GM08714 (cell line): Measurements from ENCODE around the gene XPR1.
"Not testable (repeated sequence)": the region's sequence is repeated elsewhere in the genome, so short reads cannot be mapped to it uniquely, and the experiment has no call there.

Experiments used
- H3K4me3 ChIP-seq: fragments of 200-500 bp; sonication (Bioruptor generic); 2 replicates; pipeline ENCODE4 v1.5.1; 2014; ENCODE audit warnings: mild to moderate bottlenecking, low read length, inconsistent platforms
- ZNF274 ChIP-seq: IDR thresholded peaks from 2 replicates; pipeline ENCODE4 v1.6.1; 2012; ENCODE audit warnings: mild to moderate bottlenecking, low read depth, low read length

XPR1 gene

DNA sequence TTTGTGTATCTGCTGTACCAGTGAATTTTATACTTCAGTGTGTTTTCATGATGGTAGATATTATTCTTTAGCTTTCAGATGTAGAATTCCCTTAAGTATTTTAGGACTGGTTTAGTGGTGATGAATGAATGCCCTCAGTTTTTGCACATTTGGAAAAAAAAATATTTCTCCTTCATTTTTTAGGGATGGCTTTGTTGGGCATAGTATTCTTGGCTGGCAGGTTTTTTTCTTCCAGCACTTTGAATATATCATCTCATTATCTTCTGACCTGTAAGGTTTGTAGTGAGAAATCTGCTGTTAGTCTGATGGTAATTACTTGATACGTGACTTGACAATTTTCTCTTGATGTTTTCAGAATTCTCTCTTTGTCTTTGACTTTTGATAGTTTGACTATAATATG lies 66.8 kb downstream of the XPR1 start:
- TF ChIP-seq ZNF274 = no peak
- no peak overlapping the region for H3K4me3 ChIP-seq

DNA sequence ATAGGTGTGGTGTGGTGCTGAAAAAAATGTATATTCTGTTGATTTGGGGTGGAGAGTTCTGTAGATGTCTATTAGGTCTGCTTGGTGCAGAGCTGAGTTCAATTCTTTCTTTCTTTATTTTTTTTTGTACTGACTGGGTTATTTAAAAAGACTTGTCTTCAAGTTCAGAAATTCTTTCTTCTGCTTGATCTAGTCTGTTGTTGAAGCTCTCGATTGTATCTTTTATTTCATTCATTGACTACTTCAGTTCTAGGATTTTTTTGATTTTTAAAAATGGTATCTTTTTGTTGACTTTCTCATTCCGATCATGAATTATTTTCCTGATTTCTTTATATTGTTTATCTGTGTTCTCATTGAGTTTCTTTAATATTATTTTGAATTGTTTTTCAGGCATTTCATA lies 70.6 kb downstream of the XPR1 start:
- not testable (repeated sequence) for H3K4me3 ChIP-seq

DNA sequence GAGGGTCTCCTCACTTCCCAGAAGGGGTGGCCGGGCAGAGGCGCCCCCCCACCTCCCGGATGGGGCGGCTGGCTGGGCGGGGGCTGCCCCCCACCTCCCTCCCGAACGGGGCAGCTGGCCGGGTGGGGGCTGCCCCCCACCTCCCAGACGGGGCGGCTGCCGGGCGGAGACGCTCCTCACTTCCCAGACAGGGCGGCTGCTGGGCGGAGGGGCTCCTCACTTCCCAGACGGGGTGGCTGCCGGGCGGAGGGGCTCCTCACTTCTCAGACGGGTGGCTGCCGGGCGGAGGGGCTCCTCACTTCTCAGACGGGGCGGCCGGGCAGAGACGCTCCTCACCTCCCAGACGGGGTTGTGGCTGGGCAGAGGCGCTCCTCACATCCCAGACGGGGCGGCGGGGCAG lies 78.9 kb downstream of the XPR1 start:
- not testable (repeated sequence) for H3K4me3 ChIP-seq

DNA sequence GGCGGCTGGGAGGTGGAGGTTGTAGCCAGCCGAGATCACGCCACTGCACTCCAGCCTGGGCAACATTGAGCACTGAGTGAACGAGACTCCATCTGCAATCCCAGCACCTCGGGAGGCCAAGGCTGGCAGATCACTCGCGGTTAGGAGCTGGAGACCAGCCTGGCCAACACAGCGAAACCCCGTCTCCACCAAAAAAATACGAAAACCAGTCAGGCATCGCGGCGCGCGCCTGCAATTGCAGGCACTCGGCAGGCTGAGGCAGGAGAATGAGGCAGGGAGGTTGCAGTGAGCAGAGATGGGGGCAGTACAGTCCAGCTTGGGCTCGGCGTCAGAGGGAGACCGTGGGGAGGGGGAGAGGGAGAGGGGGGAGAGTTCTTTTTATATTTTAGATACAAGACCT lies 79.4 kb downstream of the XPR1 start:
- not testable (repeated sequence) for H3K4me3 ChIP-seq

DNA sequence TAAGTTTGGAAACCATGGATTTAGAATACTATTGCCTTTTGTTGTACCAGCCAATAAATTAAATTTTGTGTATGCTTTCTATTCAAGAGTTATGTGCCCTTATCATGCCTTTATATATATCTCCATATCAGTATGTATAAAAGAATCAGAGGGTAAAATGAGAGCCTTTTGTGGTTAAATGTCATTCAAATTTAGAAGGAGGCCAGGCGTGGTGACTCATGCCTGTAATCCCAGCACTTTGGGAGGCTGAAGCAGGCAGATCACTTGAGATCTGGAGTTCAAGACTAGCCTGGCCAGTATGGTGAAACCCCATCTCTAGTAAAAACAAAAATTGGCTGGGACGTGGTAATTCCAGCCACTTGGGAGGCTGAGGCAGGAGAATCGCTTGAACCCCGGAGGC lies 88.9 kb downstream of the XPR1 start:
- TF ChIP-seq ZNF274 = no peak

DNA sequence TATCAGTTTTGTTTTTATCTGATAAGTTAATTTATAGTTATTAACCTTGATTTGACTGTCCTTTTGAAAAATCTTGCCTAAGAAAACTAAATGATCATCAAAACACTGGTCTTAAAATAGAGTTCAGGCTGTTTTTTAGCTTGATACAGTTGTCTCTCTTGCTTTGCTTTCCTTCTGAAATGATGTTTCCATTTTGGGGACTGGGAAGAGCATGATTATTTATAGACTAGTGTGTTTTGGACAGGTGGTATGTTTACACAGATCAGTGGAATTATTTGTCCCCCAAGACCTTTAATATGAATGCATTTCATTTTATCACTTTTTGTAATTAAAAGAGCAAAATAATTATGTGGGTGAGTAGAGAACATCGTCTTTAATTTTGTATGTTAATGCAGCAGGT lies 90.8 kb downstream of the XPR1 start:
- no peak overlapping the region for H3K4me3 ChIP-seq
- TF ChIP-seq ZNF274 = no peak

More for the DNA sequence above, 88.9 kb downstream of the XPR1 start:
- no peak overlapping the region for H3K4me3 ChIP-seq

DNA sequence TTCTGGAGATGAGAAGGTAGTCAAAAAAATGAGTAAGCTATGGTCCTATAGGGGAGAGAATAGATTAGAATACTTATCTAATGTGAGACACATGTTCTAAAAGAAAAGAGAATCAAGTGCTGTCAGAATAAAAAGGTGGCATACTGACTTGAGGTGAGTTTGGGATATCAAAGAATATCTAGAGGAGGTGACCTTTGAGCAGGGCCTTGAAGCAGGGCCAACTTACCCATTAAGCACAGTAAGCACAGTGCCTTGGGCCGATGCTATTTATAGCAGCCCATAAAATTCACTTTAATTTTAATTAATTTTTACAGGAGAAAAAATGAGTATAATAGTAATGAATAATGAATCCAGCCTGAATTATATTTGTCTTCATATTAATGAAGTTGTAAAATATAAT lies 92.2 kb downstream of the XPR1 start:
- no peak for TF ChIP-seq ZNF274

DNA sequence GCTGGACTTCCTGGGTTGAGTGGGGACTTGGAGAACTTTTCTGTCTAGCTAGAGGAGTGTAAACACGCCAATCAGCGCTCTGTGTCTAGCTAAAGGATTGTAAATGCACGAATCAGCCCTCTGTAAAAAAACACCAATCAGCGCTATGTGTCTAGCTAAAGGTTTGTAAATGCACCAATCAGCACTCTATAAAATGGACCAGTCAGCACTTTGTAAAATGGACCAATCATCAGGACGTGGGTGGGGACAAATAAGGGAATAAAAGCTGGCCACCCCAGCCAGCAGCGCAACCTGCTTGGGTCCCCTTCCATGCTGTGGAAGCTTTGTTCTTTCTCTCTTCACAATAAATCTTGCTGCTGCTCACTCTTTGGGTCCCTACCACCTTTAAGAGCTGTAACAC lies 94.2 kb downstream of the XPR1 start:
- not testable (repeated sequence) for H3K4me3 ChIP-seq

More for the DNA sequence above, 92.2 kb downstream of the XPR1 start:
- no peak overlapping the region for H3K4me3 ChIP-seq

DNA sequence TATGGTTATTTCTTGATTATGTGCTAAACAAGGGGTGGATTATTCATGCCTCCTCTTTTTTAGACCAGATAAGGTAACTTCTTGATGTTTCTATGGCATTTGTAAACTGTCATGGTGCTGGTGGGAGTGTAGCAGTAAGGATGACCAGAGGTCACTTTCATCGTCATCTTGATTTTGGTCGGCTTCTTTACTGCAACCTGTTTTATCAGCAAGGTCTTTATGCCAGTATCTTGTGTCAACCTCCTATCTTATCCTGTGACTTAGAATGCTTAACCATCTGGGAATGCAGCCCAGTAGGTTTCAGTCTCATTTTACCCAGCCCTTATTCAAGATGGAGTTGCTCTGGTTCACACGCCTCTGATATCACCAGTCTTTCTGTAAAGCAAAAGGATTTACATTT lies 95.9 kb downstream of the XPR1 start:
- not testable (repeated sequence) for H3K4me3 ChIP-seq

DNA sequence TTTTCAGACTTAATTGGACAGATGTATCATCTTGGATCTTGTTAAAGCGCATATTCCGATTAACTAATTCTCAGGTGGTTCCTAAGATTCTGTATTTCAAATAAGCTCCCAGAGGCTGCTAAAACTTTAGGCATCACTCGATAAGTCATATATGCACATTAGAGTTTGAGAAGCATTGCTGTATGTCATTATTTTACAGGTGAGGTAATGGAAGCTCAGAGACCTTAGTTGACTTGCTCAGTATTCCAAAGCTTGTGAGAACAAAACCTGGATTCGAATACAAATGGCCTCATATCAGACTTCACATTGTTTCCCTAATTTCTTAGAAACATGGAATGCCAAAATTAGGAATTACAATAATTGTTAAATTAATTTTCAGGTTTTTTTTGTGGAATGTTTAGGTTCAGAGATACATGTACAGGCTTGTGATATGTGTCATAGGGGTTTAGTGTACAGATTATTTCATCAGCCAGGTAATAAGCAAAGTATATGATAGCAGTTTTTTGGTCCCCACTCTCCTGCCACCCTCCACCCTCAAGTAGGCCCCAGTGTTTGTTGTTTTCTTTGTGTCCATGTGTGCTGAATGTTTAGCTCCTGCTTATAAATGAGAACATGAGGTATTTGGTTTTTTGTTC lies 96.8 kb downstream of the XPR1 start:
- TF ChIP-seq ZNF274 = no peak

DNA sequence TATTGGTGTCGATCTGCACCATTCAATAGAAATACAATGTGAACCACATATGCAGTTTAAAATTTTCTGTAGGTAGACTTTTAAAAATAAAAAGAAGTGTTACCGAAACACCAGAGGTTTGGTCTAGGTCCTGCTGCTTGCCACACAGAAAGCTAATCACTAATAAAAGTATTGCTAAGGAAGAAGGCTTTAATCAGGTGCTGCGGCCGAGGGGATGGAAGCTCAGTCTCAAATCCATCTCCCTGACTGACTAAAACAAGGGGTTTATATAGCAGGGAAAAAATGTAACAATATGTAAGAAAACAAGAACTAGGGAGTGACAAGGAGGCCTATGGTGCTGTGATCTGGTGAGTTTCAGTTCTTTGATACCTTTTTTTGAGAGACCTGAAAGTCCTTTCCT lies 99.3 kb downstream of the XPR1 start:
- TF ChIP-seq ZNF274 = no peak
- H3K4me3 ChIP-seq = no peak overlapping the region

More for the DNA sequence above, 96.8 kb downstream of the XPR1 start:
- no peak overlapping the region for H3K4me3 ChIP-seq

DNA sequence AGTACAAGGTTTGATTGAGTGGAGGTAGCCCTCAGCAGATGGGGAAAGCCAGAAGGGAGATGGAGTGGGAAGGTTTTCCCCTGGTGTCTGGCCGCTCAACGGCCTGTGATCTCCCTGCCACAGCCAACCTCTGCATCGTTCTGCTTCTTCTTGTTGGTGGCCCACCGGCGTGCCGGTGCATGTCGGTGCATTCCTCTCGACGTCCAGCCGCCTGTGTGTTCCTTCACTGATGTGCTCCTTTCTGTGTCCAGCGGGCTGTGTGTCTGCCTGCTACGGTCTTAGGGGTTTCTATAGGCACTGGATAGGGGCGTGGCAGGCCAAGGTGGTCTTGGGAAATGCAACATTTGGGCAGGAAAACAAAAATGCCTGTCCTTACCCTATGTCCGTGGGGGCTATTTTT lies 101.0 kb downstream of the XPR1 start:
- TF ChIP-seq ZNF274 = no peak
- no peak overlapping the region for H3K4me3 ChIP-seq

DNA sequence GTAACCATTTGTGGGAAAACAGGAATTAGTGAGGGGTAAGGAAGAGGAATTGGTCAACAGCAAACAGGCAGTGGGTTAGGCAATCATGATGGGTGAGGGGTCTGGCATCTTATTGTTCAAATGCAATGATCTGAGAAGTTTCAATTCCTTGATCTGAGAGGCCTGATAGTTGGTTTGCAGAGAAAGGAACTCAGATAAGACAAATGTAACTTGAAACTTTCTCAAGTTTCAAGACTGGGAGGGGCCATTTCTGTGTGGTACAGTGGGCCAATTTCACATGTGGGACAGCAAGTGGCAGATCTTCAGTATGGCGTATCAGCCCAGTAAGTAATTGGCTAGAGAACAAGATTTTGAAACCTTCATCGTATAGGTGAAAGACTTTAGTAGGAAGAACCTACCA lies 102.5 kb downstream of the XPR1 start:
- TF ChIP-seq ZNF274 = no peak
- no peak overlapping the region for H3K4me3 ChIP-seq

DNA sequence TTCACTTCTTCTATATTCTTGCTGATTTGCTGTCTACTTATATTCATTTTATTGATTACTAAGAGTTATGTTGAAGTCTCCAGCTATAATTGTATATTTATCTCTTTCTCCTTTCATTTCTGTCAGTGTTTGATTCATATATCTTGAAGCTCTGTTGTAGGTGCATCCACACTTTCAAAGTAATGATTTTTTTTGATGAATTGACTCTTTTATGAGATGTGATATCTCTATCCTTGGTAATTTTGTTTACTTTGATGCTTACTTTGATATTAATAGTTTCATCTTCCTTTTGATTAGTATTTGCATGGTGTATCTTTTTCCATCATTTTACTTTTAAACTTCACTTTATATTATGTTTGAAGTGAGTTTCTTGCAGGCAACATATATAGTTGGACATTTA lies 110.8 kb downstream of the XPR1 start:
- no peak for TF ChIP-seq ZNF274
- H3K4me3 ChIP-seq = no peak overlapping the region

DNA sequence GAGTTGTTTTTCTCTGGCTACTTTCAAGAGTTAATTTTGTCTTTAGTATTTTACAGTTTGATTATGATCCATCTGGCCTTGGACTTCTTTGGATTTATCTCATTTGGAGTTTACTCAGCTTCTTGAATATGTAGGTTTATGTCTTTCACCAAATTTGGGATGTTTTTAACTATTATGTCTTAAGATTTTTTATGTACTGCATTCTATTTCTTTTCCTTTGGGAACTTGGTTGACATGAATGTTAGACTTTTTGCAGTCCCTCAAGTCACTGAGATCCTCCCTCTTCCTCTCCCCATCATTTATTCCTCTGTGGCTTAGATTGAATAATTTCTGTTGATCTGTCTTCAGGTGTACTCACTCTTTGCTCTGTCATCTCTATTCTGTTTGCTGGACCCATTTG lies 112.0 kb downstream of the XPR1 start:
- H3K4me3 ChIP-seq = no peak overlapping the region
- no peak for TF ChIP-seq ZNF274

DNA sequence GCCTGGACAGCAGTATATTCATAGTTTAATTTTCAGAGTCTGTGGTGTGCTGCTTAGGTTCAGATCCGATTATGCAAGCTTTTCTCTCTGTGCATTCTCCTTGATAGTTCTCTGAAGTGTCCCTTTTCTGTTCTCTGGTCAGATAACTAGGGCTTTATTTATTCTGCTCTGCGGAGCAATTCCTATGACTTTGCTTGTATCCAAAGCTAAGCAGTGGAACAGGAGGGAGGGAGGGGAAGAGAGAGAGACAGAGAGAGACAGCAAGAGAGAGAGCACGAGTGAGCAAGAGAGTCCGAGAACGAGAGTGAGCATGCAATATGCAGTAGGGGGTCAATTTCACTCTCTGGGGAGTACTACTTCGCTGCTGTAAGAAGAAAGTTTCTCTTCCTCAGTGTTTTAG lies 113.3 kb downstream of the XPR1 start:
- TF ChIP-seq ZNF274 = no peak
- no peak overlapping the region for H3K4me3 ChIP-seq

DNA sequence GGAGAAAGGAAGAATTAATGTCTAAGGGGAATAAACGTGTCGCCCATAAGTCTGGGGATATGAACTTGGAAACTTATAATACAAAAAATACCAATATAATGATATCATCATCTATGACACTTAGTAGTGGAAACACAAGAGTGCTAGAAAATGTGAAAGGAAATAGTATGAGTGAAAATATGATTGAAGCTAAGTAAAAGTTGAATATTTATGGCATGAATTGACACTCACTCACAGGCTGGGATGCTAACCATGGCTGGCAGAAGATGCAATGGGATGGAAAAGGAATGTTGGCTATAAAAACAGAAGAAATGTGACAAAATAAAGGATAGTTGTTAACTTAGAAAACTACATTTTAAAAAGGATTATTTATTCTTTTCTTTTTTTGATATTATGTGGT lies 120.1 kb downstream of the XPR1 start:
- no peak overlapping the region for H3K4me3 ChIP-seq
- TF ChIP-seq ZNF274 = no peak
